GM15510 (cell line): ENCODE data around the gene PPM1N.
A peak's percentile ranks its signal among the peaks of the same experiment; 100 is the strongest.

Experiments used
- POLR2A ChIP-seq: IDR thresholded peaks from 3 replicates; pipeline ENCODE4 v1.6.1; 2011; ENCODE audit warnings: borderline replicate concordance; ENCODE audit not compliant: insufficient read length; ENCODE audit errors: extremely low read depth

PPM1N gene

GRCh38 chr19:45494261-45494916, 3.9 kb upstream of the PPM1N start:
- TF ChIP-seq POLR2A = no peak

DNA sequence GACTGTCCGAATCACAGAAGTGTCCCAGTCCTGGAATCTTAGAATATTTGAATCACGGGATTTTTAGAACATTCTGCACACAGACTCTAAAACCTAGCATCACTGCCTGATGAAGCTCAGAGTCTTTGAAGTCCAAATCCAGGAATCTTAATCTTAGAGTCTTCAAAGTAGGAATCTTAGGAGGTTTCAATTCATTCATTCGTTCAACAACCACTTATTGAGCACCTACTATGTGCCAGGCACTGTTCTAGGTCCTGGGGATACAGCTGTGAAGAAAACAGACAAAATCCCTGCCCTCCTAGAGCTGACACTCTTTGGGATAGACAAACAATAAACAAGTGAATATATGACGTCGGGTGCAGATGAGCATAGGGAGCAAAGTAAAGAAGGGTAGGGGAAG, 3.1 kb upstream of the PPM1N start:
- no peak for TF ChIP-seq POLR2A

DNA sequence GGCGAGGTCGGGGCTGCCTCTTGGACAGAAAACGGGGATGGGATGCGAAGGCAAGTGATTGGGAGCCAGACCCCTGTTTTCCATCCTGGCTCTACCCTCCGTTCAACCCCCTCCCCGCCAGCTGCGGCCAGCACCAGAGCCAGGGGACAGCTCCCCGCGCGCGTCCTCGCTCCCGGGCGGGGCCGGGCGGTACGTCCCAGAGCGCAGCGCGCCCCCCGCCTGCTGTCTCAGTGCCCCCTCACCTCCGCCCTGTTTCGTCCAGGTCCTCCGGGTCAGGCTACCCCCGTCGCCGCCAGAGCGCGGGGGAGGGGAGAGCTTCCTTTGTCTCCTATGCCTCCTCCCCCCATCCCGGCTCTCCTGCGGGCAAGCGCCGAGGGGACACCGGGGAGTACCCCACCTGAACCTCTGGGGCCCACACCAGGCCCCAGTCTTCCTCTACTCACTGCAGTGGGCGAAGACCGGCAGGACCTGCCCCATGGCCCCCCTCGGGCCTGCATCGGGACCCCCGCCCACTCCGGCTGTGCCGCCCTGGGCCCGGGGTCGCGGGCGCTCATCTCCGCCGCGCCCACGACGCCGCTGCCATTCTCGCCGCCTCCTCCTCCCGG, 1.8 kb upstream of the PPM1N start:
- TF ChIP-seq POLR2A = no peak

DNA sequence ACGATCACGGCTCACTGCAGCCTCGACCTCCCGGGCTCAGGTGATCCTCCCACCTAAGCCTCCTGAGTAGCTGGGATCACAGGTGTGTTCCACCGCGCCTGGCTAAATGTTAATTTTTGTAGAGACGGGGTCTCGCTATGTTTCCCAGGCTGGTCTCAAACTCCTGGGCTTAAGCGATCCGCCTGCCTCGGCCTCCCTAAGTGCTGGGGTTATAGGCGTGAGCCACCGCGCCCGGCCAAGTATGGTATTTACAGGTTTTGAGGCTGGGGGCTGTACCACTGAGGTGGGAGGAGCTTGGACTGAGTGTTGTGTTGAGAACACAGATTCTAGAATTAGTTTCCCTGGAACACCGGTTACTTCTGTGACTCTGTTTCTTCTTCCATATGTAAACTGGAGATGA, 452 bp upstream of the PPM1N start:
- no peak for TF ChIP-seq POLR2A

DNA sequence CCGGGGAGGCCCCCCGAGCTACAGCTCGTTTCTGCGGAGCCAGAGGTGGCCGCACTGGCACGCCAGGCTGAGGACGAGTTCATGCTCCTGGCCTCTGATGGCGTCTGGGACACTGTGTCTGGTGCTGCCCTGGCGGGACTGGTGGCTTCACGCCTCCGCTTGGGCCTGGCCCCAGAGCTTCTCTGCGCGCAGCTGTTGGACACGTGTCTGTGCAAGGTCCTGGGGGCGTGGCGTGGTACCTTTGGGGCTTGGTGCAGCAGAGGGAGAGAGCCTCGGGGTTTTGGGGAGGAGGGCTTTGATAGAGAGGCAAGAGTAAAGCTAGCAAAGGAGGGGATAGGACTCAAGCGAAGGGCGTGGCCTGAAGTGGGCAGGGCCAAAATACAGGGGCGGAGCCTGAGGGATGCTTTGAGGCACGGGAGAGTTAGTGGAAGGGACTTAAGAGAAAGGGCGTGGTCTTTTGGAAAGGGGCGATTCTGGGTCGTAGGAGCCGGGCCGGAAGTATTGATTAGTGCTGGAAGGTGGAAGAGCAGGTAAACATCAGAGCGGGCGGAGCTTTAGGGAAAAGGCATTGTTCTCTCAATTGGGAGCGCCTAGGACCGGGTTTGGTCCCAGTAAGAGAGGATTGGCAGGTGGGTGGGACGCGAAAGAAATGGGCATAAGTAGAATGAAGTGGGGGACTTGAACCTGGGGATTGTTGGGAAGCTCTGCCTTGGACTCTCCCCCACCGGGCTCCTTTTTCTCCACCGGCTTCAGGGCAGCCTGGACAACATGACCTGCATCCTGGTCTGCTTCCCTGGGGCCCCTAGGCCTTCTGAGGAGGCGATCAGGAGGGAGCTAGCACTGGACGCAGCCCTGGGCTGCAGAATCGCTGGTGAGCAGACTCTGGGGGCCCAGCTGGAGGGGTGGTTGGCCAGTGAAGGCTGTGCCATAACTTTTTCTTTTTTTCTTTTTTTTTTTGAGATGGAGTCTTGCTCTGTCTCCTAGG, 1.2 kb downstream of the PPM1N start:
- TF ChIP-seq POLR2A = peak; percentile 34

GRCh38 chr19:45500918-45501729, 2.9 kb downstream of the PPM1N start:
- TF ChIP-seq POLR2A = no peak

GRCh38 chr19:45501730-45502014, 3.4 kb downstream of the PPM1N start:
- no peak for TF ChIP-seq POLR2A

DNA sequence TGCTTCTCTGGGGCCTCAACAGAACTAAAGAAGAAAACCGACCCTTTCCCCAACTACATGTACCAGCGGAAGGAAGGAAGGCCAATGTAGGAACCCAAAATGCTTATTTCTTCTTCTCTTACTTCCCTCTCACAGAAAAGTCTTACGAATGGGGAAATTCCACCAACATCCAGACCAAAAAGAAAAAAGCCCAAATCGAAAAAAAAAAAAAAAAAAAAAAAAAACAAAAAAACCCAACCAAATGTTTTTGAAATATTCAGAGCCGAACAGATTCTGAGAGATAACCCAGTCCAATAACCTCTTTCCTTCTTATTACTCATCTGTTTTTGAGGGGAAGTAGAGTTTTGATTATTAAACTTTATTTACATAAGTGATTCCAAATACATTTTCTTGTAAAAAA, 3.9 kb downstream of the PPM1N start:
- no peak for TF ChIP-seq POLR2A

GRCh38 chr19:45503909-45504308, 5.7 kb downstream of the PPM1N start:
- TF ChIP-seq POLR2A = no peak

- no peak for TF ChIP-seq POLR2A
Measured at GRCh38 chr19:45505151-45505995, 7.1 kb downstream of the PPM1N start.

GRCh38 chr19:45505996-45506245, 7.7 kb downstream of the PPM1N start:
- no peak for TF ChIP-seq POLR2A

DNA sequence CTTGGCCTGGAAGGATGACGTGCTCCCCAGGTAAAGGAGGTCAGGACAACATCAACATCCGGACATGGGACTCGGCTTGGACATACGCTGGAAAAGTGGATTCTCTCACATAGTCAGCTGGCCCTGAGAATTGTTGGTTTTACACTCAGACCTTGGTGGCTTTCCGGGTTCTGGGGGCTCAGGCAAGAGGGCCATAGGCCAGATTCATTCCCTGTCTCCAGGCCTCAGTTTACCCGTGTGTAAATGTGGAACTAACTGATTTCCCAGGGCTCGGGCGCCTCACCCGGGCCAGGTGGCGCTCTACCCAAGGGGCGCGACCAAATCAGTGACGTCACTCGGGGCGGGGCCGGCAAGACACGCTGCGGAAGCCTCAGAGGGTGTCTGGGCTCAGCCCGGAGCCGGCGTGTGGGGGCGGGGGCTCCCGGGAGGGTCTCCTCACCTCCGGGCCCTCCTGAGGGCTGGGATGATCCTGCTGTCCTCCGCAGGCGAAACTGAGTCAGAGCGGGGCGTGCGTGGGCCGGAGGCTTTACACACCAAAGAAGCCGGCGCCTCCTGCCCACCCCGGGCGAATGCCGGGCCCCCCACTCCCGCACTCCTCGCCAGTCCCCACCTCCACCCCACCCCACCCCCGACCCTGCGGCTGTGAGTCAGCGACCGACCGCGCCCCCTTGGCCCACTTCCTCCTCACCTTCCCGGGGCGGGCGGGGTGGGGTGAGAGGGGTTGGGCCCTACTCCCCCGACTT, 8.2 kb downstream of the PPM1N start:
- peak; percentile 77 for TF ChIP-seq POLR2A

DNA sequence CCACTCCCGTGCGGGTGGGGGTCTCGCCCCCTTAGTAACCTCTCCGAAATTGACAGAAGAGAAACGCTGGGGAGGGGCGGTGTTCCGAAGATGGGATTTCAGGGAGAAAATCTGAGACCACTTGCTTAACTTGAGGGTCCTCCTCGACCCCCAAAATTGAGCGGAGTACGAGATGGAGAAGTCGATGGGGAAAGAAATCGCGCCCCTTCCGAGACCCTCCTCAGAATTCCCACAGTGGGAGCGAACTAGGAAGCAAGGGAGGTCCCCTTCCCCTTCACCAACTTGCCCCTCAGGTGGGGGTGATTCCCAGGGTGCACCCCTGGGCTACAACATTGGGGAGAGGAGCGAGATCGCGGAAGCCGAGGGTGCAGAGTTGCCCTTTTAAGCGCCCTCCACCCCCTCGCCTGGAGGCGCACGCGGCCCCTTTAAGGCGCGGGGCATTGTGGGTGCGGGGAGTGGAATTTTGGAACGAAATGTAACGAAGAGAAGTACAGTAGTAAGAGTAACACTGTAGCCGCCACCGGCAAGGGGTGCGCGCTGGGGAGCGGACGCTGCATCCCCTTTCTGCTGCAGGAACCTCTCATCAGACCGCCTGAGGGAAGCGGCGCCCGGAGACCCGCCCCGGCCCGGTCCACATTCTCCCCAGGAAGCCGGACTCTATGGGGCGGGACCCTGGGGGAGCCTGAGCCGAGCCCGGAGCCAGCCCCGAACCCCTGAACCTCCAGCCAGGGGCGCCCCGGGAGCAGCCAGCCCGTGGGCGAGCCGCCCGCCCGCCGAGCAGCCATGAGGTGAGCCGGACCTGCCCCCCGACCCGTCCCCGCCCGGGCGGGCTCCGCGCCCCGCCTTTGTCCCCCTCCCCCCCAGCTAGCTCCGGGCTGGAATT, 9.0 kb downstream of the PPM1N start, which contains the start of gene VASP:
Gene VASP (plus strand): TSS at position 491 of the 883 bp plus-strand sequence. CDS start 293 bp downstream, at position 784.
- peak; percentile 99 for TF ChIP-seq POLR2A

DNA sequence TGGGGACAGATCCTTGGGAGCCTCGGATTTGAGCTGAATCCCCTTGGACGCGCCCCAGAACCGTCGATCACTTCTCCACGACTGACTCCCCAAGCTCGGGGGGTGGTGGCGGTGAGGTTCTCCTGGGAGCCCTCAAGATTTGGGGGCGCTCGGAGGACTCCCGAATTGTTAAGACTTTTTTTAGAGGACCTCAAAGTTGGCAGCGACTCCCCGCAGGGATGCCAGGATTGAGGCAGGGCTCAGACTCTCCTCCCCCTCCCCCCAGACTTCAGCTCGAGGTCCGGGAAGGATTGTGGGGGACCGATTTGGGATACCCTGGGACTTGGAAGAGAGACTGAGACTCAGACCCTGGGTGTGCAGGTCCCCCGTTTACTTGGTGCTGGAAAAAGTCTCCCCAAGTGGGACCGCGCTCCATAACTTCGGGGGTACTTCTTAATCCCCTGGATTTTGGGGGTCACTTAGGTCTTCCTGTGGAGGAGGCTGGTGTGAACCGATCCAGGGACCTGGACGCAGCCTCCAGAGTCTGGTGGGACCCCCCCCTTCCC, 9.7 kb downstream of the PPM1N start:
- no peak for TF ChIP-seq POLR2A
